ENCODE measurements around the gene AMMECR1.

AMMECR1 gene

DNA sequence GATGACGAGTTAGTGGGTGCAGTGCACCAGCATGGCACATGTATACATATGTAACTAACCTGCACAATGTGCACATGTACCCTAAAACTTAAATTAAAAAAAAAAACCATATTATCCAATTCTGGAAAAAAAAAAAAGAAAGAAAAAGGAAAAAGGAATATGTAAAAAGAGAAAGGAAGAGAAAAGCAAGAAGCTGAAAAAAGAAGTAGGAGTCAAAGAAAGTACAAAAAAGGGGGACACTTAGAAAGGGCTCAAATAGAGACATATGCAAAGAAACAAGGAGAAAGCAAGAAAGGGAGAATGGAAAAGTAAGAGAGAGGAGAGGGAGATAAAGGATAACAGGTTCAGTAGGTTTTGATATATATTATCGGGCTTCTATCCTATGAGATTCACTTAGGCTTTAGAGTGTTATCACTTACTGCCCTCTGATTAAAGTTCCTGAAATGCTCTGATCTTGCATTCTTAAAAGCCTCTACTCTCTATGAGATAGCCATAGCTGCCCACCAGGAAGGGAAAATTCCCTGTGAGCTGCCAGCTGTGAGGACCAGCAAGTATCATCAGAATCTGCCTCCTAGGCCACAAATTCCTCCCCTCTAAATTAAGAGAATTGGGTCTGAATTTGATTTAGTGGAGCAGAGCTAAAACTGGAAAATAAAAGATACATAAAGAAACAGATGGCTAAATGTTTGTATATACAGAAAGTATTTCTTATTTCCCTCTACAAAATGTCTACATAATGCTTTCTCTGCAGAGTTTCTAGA, 95.2 kb downstream of the AMMECR1 start:
- DNase-seq (ENCODE audit: insufficient read length) (no peak), FAIRE-seq (no peak)
- TF ChIP-seq POLR2AphosphoS5 (IDR thresholded peaks at IDR 0.05; ENCODE audit: low read depth, low read length) (no peak), POLR2A (IDR thresholded peaks at IDR 0.05; ENCODE audit: low read depth, low read length) (no peak), TAF1 (IDR thresholded peaks at IDR 0.05; ENCODE audit: borderline replicate concordance, low read depth, low read length) (no peak)

DNA sequence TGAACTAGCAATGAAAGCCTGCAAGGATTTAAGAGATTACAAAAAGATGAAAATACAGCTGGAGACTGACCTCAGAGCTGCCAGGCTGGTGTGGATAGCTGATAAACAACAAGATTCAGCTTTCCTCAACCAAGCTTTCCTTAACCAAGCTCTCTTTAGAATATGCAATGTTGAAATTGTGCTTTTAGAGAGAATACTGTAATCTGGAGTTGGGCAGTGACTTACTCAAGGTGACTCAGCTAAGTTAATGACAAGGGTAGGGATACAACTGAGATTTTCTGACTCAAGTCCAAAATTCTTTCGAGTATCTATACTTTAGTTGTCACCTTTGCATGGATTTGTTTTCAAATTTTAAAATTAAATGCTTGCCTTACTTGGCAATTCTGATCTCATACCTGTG, 98.0 kb downstream of the AMMECR1 start:
- no peak for DNase-seq (ENCODE audit: insufficient read length)
- FAIRE-seq: no peak
- TF ChIP-seq POLR2A (IDR thresholded peaks at IDR 0.05; ENCODE audit: low read depth, low read length) (no peak), POLR2AphosphoS5 (IDR thresholded peaks at IDR 0.05; ENCODE audit: low read depth, low read length) (no peak), TAF1 (IDR thresholded peaks at IDR 0.05; ENCODE audit: borderline replicate concordance, low read depth, low read length) (no peak)

DNA sequence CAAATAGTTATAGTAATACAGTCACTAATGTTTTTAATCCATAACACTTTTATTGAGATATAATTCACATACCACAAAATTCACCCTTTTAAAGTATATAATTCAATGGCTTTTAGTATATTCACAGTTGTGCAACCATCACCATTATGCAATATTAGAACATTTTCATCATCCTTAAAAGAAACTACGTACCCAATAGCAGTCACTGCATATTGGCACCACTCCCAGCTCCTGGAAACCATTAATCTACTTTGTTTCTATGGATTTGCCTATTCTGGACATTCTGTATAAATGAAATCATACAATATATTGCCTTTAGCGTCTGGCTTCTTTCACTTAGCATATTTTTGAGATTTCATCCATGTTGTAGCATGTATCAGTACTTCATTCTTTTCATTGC, 99.3 kb downstream of the AMMECR1 start:
- TF ChIP-seq POLR2A (IDR thresholded peaks at IDR 0.05; ENCODE audit: low read depth, low read length) (no peak), TAF1 (IDR thresholded peaks at IDR 0.05; ENCODE audit: borderline replicate concordance, low read depth, low read length) (no peak), POLR2AphosphoS5 (IDR thresholded peaks at IDR 0.05; ENCODE audit: low read depth, low read length) (no peak)
- DNase-seq (ENCODE audit: insufficient read length) (no peak), FAIRE-seq (no peak)

DNA sequence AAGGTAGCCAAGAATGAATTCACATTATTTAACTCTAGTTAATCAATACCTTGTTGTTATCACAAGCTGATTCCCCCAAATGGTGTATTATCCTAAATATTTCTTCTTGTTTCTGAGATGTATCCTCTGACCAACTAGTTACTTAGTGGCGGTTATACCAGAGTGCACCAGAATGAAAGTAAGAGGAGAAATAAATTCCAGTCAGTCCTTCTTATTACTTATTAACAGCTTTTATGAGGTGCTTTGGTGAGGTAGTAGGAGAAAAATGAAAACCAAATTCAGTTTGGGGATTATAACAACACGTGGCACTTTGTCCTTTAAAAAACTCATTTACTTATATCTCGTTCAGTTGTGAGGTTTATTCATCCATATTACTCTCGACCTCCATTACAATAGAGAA, 101.9 kb downstream of the AMMECR1 start:
- DNase-seq (ENCODE audit: insufficient read length): no peak
- TF ChIP-seq TAF1 (IDR thresholded peaks at IDR 0.05; ENCODE audit: borderline replicate concordance, low read depth, low read length) (no peak), POLR2AphosphoS5 (IDR thresholded peaks at IDR 0.05; ENCODE audit: low read depth, low read length) (no peak), POLR2A (IDR thresholded peaks at IDR 0.05; ENCODE audit: low read depth, low read length) (no peak)
- FAIRE-seq: no peak

DNA sequence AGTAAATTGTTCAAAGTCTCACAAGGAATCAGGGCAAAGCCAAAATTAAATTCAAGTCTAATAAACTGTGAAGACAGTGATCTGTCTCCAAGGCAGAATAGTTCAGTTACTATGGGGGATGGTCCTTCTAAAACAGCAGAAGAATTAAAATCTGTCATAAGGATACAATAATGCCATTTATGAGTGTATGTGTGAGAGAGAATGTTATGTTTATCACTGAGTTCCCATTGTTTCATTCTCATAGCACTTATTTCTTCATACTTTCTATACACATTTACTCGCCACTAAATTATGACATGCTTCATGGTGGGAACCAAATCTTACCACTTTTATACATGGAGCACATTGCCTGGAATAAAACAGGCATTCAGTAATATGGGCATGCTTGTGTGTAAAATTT, 102.5 kb downstream of the AMMECR1 start:
- TF ChIP-seq POLR2A (IDR thresholded peaks at IDR 0.05; ENCODE audit: low read depth, low read length) (no peak), TAF1 (IDR thresholded peaks at IDR 0.05; ENCODE audit: borderline replicate concordance, low read depth, low read length) (no peak)
- DNase-seq (ENCODE audit: insufficient read length) (no peak), FAIRE-seq (peak; percentile 51)

DNA sequence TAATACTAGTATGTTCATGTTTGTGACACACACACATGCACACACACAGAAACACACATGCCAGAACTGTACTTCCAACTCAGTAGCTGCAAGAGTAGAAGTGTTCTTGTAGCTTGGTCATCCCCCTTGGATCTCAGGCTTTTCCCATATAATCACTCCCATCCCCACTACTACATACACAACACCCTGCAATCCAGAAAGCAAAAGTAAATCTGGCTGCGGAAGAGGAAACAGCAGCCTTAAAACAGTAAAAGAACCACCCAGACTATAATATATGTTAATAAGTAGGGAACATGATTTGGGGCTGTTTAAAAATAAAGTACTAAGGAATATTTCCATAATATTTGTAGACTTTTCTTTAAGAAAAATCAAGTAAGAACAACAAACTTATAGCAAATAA, 103.2 kb downstream of the AMMECR1 start:
- DNase-seq (ENCODE audit: insufficient read length) (no peak), FAIRE-seq (peak; percentile 40)
- no peak for TF ChIP-seq TAF1 (IDR thresholded peaks at IDR 0.05; ENCODE audit: borderline replicate concordance, low read depth, low read length)
- no peak for TF ChIP-seq POLR2AphosphoS5 (IDR thresholded peaks at IDR 0.05; ENCODE audit: low read depth, low read length)
- no peak for TF ChIP-seq POLR2A (IDR thresholded peaks at IDR 0.05; ENCODE audit: low read depth, low read length)

DNA sequence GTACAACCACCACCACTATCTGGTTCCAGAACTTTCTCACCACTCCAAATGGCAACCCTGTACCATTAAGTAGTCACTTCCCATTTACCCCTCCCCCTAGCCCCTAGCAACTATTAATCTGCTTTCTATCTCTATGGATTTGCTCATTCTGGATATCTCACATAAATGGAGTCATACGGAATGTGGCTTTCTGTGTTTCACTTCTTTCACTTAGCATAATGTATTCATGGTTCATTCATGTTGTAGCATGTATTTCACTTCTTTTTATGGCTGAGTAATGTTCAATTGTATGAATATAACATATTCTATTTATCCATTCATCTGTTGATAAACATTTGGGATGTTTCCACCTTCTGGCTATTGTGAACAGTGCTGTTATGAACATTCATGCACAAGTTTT, 104.7 kb downstream of the AMMECR1 start:
- DNase-seq (ENCODE audit: insufficient read length) (no peak), FAIRE-seq (peak; percentile 14)
- TF ChIP-seq TAF1 (IDR thresholded peaks at IDR 0.05; ENCODE audit: borderline replicate concordance, low read depth, low read length) (no peak), POLR2A (IDR thresholded peaks at IDR 0.05; ENCODE audit: low read depth, low read length) (no peak), POLR2AphosphoS5 (IDR thresholded peaks at IDR 0.05; ENCODE audit: low read depth, low read length) (no peak)

DNA sequence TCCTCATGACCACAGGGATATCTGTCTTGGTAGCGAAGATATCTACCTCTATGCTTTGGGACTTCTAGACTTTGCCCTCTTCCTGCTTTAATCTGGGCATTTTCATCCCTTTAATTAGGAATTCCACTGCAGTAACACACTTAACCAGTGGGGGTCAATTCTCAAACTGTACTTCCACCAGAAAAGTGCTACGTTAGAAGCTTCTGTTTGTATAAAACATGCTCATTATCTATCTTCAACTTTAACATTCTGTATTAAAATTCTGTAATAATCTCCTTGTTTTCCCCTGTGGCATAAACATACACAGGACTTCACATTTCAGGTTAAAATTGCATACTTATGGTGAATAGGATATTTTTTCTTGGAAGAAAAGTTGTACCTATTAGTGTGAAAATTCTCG, 105.6 kb downstream of the AMMECR1 start:
- no peak for FAIRE-seq
- TF ChIP-seq TAF1 (IDR thresholded peaks at IDR 0.05; ENCODE audit: borderline replicate concordance, low read depth, low read length): no peak
- TF ChIP-seq POLR2AphosphoS5 (IDR thresholded peaks at IDR 0.05; ENCODE audit: low read depth, low read length): no peak
- no peak for TF ChIP-seq POLR2A (IDR thresholded peaks at IDR 0.05; ENCODE audit: low read depth, low read length)
- no peak for DNase-seq (ENCODE audit: insufficient read length)

DNA sequence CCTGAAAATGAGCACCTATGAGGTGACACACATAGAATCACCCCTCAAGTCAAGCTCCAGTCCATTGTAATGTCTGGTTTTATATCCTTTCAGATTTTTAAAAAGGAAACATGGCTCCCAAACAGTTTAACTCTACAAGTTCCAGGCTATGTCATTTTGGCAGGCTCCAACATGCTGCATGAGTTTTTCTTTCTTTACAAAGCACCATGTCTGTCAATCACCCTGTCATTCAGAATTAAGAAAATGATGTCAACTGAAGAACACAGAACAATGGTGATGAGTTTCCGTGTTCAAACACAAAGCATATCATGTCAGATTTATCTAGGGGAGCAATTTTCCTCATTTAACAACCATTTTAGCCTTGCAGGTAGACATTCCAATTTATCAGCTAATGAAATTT, 106.5 kb downstream of the AMMECR1 start:
- FAIRE-seq (no peak), DNase-seq (ENCODE audit: insufficient read length) (no peak)
- TF ChIP-seq TAF1 (IDR thresholded peaks at IDR 0.05; ENCODE audit: borderline replicate concordance, low read depth, low read length): no peak
- TF ChIP-seq POLR2A (IDR thresholded peaks at IDR 0.05; ENCODE audit: low read depth, low read length): no peak
- no peak for TF ChIP-seq POLR2AphosphoS5 (IDR thresholded peaks at IDR 0.05; ENCODE audit: low read depth, low read length)

DNA sequence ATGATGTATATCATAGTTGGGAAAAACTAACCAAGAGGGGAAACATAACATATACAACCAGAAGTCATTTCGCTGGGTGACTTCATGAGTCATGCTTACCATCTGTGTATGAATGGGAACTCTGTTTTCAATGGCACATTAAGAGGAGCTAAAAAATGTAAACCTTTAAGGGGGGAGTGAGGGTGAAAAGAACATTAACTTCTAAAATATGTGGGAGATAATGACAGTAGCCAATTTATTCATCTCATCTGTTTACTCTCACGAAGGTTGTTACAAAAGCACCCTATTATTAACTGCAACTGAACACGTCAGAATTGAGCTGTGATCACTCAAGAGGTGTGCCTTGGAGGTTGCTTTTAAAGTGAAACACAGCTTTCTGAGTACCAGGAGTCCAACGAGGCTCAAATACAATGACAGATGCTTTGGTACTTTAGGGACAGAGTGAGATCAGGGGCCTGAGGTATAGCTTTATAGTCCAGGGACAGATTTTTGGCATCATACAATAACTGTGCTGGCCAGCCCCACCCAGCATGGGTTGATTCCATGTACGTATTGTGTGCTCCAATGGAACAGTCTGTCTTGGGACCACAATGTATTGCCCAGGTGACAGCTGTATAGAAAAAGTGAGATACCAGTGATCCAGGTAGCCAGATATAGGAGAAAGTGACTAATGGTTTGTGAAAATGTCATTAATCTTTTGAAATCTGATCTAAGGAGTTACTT, 107.3 kb downstream of the AMMECR1 start:
- no peak for FAIRE-seq
- TF ChIP-seq POLR2AphosphoS5 (IDR thresholded peaks at IDR 0.05; ENCODE audit: low read depth, low read length) (no peak), TAF1 (IDR thresholded peaks at IDR 0.05; ENCODE audit: borderline replicate concordance, low read depth, low read length) (no peak), POLR2A (IDR thresholded peaks at IDR 0.05; ENCODE audit: low read depth, low read length) (no peak)
- no peak for DNase-seq (ENCODE audit: insufficient read length)

DNA sequence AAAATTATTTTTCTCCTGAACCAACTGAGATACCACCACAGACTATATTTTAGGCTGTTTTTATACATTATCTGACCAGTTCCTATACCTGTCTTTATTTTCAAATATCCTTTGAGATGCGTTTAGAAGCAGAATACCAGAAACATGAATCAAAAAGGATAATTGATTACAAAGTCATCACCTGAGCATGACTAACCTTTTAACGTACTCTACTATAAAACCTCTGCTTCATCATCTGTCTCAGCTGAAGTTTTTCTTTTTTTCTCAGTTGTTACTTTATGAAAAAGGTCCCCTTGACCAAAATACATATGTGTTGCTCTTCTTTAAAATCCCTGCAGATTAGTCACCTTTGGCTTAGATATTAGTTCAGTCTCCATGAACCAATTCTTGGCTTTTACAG, 109.8 kb downstream of the AMMECR1 start:
- no peak for DNase-seq (ENCODE audit: insufficient read length)
- no peak for TF ChIP-seq TAF1 (IDR thresholded peaks at IDR 0.05; ENCODE audit: borderline replicate concordance, low read depth, low read length)
- no peak for TF ChIP-seq POLR2AphosphoS5 (IDR thresholded peaks at IDR 0.05; ENCODE audit: low read depth, low read length)
- no peak for TF ChIP-seq POLR2A (IDR thresholded peaks at IDR 0.05; ENCODE audit: low read depth, low read length)
- no peak for FAIRE-seq

DNA sequence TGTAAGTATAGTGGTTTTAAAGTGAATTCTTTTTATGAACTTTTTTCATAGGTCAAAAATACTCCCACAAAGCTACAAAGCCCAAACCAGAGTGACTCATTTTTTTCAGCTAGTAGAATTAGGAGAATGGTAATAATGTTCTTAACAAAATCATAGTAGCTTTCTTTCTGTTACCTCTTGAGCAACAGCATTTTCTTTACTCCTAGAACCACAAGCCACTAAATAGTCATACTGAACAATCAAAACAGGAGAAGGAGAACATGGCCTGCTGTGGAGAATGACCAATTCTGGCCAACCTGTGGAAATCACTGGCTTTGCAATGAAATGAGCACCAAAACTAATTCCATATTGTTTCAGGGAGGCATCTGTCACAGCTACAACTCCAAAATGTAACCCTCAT, 112.9 kb downstream of the AMMECR1 start:
- no peak for DNase-seq (ENCODE audit: insufficient read length)
- no peak for TF ChIP-seq TAF1 (IDR thresholded peaks at IDR 0.05; ENCODE audit: borderline replicate concordance, low read depth, low read length)
- no peak for TF ChIP-seq POLR2AphosphoS5 (IDR thresholded peaks at IDR 0.05; ENCODE audit: low read depth, low read length)
- TF ChIP-seq POLR2A (IDR thresholded peaks at IDR 0.05; ENCODE audit: low read depth, low read length): no peak
- no peak for FAIRE-seq
